Measurements from ENCODE around the gene CCNB2. TPM values are rescaled to one million over a fixed set of nuclear protein-coding genes. Genes with fewer than 3 reads are reported as not detected.

CCNB2 gene
- total and polyA plus RNA-seq, 9 of the 15 experiments (the other 6 are each of a cell fraction or from before 2014, with no cell fraction given) = 84.8 to 266 (median 124) TPM

DNA sequence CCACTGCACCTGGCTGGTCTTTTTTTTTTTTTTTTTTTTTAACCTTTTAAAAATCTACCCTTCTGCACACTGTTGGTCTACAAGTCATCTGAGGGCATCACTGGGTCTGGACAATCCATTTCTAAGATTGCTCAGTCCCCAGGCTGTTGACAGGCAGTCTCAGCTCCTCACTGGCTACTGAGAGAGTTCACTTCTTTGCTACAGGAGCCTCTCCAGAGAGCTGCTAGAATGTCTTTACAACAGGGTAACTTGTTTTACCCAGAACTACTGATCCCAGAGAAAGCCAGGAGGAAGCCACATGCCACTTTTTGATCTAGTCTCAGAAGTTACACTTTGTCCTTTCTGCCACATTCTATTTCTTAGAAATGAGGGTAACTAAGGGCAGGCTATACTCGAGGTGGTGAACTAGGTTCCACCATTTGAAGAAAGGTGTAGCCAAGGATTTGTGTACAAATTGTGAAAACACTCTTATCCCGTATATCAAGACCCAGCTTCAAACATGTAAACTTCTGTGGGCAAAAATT is 5.7 kb upstream of the CCNB2 start:
- ATAC-seq = no peak; the same call in 2 of the 3 replicates
- DNase-seq (ENCODE audit: extremely low read depth in 1 of 4, low spot score in 3 of 4) = no peak
- no peak overlapping the region for H3K4me2 ChIP-seq (ENCODE audit: insufficient read depth, low read length)
- H3K79me2 ChIP-seq (ENCODE audit: control insufficient read depth, insufficient read depth, low read length) = no peaks in the 10 kb centered on the region
- no peaks in the 10 kb centered on the region for H3K9me1 ChIP-seq (ENCODE audit: control insufficient read depth, insufficient read depth, low read length)
- H3K9me3 ChIP-seq (replicated peaks; ENCODE audit: control insufficient read depth, insufficient read depth, low read depth, low read length) = no peaks in the 10 kb centered on the region
- no peak for TF ChIP-seq CTBP1 (IDR thresholded peaks at IDR 0.05; ENCODE audit: borderline replicate concordance)
- TF ChIP-seq, protein P1, sequence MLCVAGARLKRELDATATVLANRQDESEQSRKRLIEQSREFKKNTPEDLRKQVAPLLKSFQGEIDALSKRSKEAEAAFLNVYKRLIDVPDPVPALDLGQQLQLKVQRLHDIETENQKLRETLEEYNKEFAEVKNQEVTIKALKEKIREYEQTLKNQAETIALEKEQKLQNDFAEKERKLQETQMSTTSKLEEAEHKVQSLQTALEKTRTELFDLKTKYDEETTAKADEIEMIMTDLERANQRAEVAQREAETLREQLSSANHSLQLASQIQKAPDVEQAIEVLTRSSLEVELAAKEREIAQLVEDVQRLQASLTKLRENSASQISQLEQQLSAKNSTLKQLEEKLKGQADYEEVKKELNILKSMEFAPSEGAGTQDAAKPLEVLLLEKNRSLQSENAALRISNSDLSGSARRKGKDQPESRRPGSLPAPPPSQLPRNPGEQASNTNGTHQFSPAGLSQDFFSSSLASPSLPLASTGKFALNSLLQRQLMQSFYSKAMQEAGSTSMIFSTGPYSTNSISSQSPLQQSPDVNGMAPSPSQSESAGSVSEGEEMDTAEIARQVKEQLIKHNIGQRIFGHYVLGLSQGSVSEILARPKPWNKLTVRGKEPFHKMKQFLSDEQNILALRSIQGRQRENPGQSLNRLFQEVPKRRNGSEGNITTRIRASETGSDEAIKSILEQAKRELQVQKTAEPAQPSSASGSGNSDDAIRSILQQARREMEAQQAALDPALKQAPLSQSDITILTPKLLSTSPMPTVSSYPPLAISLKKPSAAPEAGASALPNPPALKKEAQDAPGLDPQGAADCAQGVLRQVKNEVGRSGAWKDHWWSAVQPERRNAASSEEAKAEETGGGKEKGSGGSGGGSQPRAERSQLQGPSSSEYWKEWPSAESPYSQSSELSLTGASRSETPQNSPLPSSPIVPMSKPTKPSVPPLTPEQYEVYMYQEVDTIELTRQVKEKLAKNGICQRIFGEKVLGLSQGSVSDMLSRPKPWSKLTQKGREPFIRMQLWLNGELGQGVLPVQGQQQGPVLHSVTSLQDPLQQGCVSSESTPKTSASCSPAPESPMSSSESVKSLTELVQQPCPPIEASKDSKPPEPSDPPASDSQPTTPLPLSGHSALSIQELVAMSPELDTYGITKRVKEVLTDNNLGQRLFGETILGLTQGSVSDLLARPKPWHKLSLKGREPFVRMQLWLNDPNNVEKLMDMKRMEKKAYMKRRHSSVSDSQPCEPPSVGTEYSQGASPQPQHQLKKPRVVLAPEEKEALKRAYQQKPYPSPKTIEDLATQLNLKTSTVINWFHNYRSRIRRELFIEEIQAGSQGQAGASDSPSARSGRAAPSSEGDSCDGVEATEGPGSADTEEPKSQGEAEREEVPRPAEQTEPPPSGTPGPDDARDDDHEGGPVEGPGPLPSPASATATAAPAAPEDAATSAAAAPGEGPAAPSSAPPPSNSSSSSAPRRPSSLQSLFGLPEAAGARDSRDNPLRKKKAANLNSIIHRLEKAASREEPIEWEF (CRISPR knock-in tag; IDR thresholded peaks at IDR 0.05) = no peak
- TF ChIP-seq MTA1 (IDR thresholded peaks at IDR 0.05; ENCODE audit: borderline replicate concordance) = no peak
- TF ChIP-seq RB1 (IDR thresholded peaks at IDR 0.05; ENCODE audit: low read depth) = no peak
- TF ChIP-seq, protein P2, sequence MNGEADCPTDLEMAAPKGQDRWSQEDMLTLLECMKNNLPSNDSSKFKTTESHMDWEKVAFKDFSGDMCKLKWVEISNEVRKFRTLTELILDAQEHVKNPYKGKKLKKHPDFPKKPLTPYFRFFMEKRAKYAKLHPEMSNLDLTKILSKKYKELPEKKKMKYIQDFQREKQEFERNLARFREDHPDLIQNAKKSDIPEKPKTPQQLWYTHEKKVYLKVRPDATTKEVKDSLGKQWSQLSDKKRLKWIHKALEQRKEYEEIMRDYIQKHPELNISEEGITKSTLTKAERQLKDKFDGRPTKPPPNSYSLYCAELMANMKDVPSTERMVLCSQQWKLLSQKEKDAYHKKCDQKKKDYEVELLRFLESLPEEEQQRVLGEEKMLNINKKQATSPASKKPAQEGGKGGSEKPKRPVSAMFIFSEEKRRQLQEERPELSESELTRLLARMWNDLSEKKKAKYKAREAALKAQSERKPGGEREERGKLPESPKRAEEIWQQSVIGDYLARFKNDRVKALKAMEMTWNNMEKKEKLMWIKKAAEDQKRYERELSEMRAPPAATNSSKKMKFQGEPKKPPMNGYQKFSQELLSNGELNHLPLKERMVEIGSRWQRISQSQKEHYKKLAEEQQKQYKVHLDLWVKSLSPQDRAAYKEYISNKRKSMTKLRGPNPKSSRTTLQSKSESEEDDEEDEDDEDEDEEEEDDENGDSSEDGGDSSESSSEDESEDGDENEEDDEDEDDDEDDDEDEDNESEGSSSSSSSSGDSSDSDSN (IDR thresholded peaks at IDR 0.05; ENCODE audit: borderline replicate concordance in 1 of 2, low read depth in 2 of 2, low read length in 2 of 2) = no peak
- TF ChIP-seq POLR3A (IDR thresholded peaks at IDR 0.05; ENCODE audit: borderline replicate concordance, extremely low read depth, insufficient read depth, insufficient read length) = no peak
- TF ChIP-seq FOXP1 (CRISPR knock-in tag; IDR thresholded peaks at IDR 0.05) = no peak
- TF ChIP-seq CBX8 (IDR thresholded peaks at IDR 0.05; ENCODE audit: borderline replicate concordance, extremely low read depth, low read depth, low read length, poor library complexity, severe bottlenecking) = no peak
- TF ChIP-seq, protein P3, sequence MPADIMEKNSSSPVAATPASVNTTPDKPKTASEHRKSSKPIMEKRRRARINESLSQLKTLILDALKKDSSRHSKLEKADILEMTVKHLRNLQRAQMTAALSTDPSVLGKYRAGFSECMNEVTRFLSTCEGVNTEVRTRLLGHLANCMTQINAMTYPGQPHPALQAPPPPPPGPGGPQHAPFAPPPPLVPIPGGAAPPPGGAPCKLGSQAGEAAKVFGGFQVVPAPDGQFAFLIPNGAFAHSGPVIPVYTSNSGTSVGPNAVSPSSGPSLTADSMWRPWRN (IDR thresholded peaks at IDR 0.05; ENCODE audit: low read depth) = no peak
- TF ChIP-seq KAT8 (IDR thresholded peaks at IDR 0.05; ENCODE audit: low read depth) = no peak
- no peak for TF ChIP-seq U2AF1 (optimal IDR thresholded peaks at IDR 0.05; ENCODE audit: low read depth, low read length)
- peaks cover 32% of the 10 kb centered on the region for H3K36me3 ChIP-seq (ENCODE audit: control insufficient read depth, insufficient read depth, low read length)
- H4K20me1 ChIP-seq (replicated peaks; ENCODE audit: control insufficient read depth, insufficient read depth, low read length) = no peaks in the 10 kb centered on the region
- ChIA-PET POLR2A (interaction anchor here (0.7 to 1.5 kb wide), 2 partner anchors 14 to 251 kb away, joined by 3 to 5 read pairs; no protein-coding TSS in a partner anchor), CTCF (ENCODE audit: low intra/inter-chr PET ratio) (no interaction called here)
- no TSS peak for BruUV-seq (replicated peaks)
- WGBS (ENCODE audit: insufficient coverage, low coverage, missing lambda C conversion rate) = 58% methylated on average over 2 of the region's 2 CpGs
- no peaks in the 10 kb centered on the region; a peak in 1 of 5 replicates for H3K4me1 ChIP-seq (replicated peaks in 1 of 2; ENCODE audit: control insufficient read depth in 2 of 2, insufficient read depth in 2 of 2, low read length in 2 of 2)
- in situ Hi-C loops (cut with MboI) (no loop called here), intact Hi-C loops (cut with micrococcal nuclease) (no loop called here)
- no peaks in the 10 kb centered on the region for H3K27me3 ChIP-seq (ENCODE audit: control insufficient read depth in 2 of 2, insufficient read depth in 2 of 2, low read length in 2 of 2)
- no peak overlapping the region for H3K9ac ChIP-seq (ENCODE audit: insufficient read depth in 1 of 2, low read depth in 2 of 2, low read length in 2 of 2)
- no peak overlapping the region for H3K27ac ChIP-seq (ENCODE audit: extremely low read depth, low read depth, low read length)
- H2AFZ ChIP-seq (ENCODE audit: low read depth, low read length) = no peak overlapping the region
- no peak overlapping the region for H3K4me3 ChIP-seq
- no peak for FAIRE-seq
